UCSD-AML1 (cell line): Measurements from ENCODE around the gene EHD3.
"Not testable (repeated sequence)": the region's sequence is repeated elsewhere in the genome, so short reads cannot be mapped to it uniquely, and the experiment has no call there.

Experiments
- DNase-seq: peaks from one replicate; lab custom pipeline; 2025; ENCODE audit not compliant: unreplicated experiment; lab: John Stamatoyannopoulos, UW

Gene EHD3

DNA sequence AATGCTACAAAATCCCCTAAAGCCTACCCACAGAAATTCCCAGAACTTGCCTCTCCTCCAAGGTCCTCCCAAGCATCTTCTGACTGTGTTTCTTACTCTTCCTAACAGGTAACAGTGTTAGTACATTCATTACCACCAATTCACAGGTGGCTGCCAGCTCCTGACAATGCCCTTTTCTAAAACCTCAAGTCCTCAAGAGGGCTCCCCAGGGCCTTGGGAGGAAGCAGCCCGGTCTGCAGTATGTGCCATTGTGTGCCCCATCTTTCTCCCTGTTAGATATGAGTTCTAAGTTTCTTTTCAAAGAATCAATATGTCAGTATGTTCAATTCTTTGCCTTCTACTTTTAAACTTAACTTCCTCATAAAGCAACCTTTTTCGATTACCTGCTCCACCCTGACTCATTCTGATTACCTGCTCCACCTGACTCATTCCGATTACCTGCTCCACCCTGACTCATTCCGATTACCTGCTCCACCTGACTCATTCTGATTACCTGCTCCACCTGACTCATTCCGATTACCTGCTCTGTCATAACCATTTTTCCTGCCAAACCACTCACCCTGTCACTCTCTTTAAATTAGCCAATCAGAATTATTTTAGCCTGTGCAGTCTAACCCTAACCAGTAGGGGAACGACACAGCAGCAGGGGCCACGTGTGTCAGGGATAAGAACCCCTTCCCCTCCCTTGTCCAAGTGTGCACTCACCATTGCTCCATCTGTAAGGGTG is 49.4 kb downstream of the EHD3 start:
- DNase-seq: not testable (repeated sequence)

DNA sequence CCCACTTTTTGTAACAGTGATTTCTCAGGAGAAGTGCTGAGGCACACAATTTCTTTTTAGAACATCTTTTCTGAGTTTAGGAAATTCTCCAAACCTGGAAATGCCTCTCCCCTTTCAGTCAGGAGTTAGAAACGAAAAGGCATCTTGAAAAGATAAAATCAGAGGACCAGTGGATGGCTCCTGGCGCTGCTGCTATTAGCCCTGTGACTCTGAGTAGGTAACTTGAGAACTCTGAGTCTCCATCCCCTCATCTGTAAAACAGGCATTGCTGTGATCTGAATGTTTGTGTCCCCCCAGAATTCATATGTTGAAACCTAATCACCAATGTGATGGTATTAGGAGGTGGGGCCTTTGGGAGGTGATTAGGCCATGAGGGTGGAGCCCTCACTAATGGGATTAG is 50.2 kb downstream of the EHD3 start:
- DNase-seq: no peak

DNA sequence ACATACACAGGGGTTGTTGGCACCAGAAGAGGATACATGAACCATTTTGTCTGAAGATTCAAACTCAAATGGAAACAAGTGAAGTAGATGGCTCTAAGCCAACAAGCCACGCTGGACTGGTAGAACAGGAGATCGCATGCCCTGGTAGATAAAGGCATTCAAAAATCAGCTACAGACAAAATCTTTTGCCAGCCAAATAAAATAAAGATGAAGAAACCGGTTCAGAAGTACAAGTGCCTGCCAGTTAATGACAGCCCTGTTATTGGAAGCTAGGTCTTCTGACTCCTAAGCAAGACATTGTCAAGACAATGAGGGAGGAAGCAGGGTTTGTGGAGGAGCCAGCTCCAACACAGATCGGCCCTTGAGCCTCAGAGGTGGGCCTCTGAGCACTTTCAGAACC is 52.3 kb downstream of the EHD3 start:
- DNase-seq: no peak

DNA sequence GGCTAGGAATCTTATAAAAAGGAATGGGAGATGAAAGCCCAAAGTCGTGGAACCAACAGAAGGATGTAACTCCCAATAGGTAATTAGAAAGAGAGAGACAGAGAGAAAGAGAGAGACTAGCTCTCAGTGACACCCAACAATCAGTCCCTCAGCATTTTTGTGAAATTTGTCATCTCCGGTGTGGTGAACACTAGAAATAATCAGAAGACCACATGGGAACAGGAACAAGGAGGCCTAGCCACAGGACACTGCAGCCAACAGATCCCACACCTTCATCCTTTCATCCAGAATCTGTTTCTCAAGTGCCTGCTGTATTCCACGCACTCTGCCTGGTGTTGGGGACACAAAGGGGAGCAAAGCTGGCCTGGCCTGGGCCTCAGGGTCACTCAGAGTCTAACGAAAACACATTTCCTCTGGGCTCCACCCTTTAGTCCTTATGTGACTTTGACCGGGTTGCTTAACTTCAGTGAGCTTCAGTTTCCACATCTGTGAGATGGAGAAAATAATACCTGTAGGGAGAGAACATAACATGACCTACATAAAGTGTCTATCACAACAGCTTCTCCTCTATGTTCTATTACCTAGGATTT is 53.1 kb downstream of the EHD3 start:
- DNase-seq: no peak

DNA sequence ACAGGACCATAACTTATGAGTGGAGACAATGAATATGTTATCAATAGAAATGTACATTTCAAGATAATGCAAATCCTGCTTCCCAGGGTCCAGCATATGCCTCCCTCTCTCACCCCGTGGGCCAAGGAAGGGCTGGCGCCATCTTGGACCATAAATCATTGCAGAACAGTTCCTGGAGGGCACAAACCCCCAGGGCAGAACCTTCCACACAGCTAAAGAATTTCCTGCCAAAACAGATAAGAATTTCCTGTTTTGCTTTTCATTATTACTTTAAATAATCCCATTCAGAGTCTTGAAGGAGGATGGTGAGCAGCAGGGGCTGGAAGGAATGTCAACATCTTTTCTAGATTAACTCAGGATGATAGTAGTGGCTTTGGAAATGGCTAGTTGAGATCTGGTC is 53.7 kb downstream of the EHD3 start:
- DNase-seq: no peak

DNA sequence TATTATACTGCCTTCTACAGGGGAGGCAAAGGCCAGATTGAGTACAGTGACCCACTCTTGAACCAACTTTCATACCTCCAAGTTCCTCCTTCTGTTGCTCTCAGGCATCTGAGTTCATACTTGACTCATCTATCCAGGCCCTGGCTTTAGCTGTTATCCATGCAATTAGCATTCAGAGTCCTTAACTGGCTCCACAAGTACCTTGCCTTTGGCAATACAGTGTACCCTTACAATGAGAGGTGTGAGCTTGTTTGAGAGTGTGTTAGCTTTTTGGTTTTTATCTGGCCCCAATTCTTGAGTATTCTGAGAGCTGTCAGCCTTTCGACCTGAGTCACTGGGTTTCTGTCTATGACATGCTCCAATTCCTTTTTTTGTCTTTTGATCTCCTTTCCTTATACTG is 60.2 kb downstream of the EHD3 start:
- no peak for DNase-seq

DNA sequence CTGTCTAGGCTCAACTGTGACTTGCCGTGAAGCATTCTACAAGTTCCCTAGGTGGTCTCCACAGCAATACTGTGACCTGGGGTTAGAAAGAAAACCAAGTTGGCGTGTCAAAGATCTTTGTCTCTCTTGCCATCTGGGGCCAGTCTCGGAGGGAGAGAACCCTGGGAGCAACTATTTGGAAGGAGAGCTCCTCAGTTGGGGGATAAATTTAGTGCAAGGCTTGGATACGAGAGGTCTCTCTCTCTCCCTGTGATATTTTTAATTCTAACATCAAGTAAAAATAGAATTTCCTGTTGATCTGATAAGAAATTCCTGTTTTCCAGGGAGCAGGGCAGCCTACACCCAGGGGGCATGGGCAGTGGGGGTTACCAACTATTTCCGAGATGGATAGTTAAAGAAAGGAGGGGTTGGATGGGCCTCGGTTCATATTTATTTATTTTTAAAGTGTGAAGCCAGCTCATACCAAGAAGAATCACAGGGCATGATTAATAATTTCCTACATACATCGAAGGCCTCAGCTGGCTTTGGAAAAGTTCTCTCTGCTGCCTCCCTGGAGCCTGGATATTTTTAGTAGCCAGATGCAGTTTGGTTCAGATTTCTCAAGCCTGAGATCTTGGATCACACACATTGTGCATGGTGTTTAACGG is 62.8 kb downstream of the EHD3 start:
- no peak for DNase-seq

DNA sequence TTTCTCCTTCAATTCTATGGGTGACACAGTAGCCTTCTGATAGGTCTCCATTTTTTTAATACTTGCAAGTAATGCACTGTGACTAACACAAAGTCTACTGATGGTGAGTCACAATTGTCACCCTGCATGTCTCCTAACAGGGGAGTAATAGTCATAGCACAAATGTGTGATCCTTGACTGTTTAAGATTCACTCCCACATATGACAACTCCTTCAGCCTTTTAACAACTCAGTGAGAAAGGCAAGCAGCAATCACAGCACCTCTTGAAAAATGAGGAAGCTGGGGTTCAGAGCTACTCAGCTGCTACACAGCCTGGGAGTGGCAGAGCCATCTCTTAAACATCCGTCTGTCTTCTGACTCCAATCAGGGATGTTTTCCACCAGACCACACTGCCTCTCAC is 63.8 kb downstream of the EHD3 start:
- no peak for DNase-seq

DNA sequence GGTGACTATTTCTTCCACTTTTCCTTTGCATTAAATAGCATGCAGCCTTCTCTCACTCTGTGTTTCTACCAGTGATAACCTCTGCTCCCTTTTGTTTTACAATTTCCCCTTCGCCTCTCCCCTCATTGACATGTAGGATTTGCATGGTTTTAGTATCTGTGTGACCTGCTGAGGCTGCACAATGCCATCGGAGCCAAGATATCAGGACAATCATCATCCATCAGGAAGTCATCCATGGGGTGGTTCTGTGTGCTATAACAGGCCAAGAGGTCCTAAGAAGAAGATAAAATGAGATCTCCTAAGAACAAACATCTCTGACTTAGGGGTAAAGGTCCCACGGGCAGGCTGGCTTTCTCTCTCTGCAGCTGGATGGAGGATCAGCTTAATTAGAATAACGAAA is 65.6 kb downstream of the EHD3 start:
- no peak for DNase-seq

DNA sequence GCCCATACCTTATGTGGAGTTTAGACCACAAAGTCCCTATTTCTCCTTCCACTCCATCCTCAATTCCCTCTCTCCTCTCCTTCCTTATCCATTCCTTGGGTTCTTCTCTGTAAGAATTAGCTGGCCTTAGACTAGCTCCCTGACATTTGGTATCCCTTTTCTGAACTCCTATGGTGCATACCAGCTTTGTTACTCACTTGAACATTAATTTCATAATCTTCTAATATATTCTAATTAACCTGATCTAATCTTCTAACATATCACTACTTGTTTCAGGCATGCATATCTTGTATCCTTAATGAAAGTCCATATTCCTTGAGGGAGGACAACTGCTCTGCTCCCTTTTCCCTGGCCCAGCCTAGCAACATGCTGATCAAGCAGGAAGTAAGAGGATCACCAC is 66.4 kb downstream of the EHD3 start:
- no peak for DNase-seq

DNA sequence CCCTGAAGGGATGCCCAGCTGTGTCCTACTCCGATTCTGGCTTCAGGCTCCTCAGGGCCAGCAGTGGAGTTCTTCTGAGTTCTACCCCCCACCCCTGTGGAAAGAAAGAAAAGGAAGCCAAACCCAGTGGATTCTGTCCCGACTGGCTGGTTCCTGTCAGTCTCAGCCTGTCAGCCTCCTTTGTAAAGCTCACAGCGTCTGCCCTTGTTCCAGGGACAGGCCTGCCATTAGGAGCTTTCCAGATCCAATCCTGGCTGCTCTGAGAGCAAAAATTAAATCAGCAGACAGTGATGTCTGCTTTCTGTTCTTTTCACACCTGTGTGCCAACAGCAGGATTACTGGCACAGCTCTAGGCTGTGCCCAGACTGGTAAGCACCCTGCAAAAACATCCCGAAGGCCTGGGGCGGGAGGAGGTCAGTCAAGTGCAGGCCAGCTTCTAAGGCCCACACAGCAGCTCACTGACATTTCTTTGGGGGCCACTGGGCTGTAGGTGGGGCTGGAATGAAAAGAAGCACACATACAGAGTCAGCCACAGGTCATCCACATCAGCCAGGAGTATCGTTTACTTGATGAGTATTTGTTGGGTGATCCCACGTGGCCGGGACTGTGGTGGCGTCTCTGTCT is 69.1 kb downstream of the EHD3 start:
- DNase-seq: no peak

DNA sequence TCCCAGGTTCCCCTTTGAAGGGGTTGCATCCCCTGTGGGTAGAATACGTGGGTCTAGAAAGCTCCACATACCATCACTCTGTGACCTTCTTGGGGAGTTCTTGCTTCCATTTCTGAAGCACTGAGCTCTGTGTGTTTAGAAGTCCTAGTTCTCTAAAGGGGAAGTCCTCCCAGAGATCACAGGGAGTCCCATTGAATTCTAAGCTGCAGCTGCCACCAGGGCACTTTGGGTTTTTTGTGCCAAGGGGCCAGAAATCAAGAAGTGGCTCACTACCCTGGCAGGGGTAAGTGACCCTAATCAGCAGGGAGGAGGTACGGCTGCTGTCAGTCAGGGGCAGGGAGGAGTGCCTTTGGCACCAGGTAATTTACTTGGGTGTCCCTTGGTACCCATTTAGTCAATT is 70.9 kb downstream of the EHD3 start:
- DNase-seq: no peak

DNA sequence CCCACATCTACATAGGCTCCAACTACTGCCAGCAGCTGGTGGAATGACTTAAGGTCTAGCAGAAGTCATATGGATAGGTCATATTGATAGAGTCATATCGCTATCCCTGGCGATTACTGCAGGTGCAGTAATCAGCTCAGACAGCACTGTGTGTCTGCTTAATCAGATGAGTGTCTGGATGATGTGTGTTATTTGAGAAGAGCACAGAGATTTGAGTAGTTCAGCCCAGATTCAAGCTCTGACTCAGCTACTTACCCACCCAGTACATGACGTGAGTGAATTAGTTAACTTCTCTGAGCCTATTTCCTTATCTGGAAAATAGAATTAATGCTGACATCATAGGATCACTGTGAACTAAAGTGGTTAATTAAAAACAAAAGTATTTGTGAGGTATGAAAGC is 78.9 kb downstream of the EHD3 start:
- DNase-seq: no peak

DNA sequence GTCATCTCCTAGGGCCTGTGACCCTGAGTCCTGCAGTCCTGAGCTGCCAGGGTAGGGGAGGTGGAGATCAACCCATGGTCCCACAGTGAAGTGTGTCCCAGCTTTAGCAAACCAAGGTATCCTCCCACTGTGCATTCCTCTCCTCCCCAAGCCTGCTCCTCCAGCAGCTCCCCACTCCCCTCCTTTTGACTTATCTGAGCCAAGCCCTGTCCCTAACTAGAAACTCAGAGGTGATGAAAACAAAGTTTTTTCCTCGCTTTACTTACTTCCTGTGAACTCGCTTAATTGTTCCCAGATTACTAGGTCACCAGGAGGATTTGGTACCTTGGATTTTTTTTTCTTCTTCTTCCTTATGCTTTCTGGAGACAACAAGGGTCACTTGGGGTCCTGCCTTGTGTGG is 80.8 kb downstream of the EHD3 start:
- no peak for DNase-seq

DNA sequence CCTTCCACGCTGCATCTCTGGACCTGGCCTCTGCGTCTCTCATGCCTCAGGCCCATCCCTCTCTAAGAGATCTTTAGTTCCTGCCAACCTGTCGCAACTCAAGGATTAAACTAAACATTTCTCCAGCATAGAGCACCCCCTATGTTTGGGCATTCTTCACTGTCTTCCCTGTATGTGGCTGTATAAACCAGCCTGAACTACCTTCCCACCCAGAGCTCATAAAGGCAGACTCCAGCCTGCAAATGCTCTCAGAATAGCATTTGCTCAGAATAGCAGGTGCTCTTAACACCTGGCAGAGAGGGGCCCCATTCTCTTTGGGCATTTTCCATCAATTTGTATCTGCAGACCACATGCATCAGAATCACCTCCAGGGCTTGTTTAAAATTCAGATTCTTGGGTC is 83.4 kb downstream of the EHD3 start:
- no peak for DNase-seq

DNA sequence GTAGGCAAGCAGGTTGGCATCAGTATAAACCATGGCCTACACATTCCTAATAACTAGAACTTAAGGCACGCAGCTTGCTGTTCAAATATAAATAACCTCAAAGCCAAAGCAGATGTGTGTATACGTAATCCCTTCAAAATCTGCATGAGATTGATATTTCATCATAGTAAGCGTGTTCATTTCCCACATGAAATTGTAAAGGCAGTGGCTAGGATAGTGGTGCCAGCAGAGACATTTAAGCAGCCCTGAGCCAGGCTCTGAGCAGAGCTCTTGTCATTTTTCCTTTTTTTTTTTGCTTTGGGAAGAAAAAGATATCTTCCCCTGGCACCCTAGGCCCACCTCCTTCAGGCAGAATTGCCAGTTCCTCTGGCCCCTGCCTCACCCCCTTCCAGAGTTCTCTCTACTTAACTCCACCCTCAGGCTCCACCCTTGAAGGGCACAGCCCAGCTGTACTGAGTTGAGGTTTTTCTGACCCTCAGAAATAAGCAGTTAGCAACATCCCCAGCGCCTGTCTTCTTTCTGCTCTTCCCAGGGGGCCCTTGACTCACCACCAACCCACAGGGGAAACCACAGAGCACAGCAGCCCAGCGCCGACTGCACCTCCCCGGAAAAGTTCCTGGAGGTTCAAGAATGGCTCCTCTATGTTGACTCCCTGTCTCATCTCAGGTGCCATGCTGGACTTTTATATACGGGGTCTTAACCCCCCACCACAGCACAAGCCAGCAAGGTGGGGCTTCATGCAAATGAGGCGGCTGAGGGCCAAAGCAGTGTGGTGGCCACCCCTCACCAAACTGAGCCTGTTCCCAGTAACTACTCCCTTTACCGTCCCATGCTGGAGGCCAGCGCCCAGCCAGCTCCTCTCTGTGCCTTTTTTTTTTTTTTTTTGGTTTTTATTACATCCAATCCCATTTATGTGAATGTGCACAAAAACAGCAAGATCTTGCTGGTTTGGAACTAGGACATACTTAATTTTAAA is 84.7 kb downstream of the EHD3 start:
- peak; percentile 57 for DNase-seq
